ENCODE data around the gene MCTP1.

Gene MCTP1

DNA sequence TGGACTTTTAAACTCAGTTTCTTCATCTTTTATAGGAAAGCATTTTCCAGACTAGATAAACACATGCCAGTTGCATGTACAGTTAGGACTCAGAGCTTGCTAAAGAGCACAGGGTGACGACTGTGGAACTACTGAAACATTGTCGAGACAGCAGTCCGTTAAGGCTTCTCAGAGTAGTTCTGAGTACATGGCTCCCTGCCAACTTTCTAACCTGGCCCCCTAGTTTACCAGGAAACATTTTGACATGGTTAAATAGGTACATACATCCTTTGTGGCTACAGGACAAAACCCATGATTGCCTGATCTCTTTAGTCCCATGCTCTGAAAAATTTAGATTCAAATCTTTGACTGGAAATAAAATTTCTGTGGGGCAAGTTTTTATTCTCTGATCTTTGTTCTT lies 536.7 kb downstream of the MCTP1 start:
- no peak for DNase-seq

DNA sequence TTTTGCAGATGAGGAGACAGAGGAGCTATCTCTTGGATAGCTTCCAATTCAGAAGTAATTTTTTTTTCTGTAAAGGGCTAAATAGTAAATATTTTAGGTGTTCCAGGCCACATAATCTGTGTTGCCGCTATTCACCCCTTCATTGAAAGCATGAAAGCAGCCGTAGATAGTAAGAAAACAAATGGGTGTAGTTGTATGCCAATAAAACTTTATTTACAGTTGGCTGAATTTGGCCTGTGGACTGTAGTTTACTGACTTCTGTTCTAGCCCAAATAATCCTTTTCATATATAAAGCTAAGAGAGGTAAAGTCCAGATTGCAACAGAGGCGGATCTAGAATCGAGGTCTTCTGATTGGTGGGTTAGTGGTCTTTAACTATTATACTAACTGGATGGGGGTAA lies 537.5 kb downstream of the MCTP1 start:
- no peak for DNase-seq

DNA sequence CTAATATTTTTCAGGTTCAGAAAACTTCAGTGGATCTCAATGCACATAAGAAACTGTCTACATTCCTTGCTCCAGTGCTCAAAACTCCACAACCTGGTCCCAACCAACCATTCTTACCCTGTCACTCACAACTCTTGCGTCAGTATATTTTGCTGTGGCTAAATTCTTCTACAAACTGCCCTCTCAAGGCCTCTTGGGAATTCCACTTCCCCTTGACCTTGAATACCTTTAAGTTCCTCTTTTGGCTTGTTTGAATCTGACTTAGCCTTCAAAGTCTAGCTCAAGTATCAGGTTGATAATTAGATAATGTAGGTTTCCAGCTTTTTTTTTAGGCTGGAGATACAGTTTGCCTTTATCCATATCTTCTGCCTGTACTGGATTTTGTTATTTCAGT lies 538.2 kb downstream of the MCTP1 start:
- DNase-seq: no peak

DNA sequence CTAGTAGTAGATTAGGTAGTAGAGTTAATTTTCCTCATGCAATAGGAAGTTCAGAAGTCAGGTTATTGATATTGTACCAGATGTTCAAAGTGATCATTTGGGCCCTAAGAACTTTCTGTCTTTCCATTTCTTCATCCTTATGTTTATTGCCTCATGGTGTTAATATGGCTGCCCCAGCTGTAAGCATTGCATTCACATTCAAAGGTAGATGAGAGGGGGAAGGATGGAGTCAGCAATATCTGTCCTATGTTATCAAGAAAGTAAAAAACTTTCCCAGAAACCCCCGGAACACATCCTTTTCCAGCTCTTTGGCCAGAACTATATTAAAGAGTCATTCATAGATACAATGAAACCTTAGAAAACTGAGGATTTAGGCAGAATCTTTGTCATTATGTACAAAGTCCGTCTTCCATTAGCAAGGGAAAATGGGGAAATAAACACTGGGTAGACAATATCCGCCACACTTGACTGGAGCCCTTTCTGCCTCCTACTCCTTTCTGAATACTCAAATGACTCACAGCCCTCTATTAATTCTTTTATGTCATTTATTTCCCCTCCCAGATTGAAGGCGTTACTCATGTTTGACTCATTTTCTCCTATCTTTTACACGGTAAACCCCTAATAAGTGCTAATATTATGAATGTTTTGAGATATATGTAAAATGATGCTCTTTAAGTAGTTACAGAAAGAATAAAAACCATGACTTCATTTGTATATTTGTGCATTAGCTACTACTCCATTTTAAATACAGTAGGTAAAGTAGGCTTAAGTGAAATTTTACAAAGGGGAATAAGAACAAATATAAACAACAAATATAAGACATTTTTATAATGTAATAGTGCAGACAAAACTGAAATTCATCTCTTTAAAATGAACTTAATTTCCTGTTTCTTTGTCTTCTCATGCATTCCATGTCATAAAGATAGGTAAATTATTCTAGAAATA lies 538.8 kb downstream of the MCTP1 start:
- no peak for DNase-seq

DNA sequence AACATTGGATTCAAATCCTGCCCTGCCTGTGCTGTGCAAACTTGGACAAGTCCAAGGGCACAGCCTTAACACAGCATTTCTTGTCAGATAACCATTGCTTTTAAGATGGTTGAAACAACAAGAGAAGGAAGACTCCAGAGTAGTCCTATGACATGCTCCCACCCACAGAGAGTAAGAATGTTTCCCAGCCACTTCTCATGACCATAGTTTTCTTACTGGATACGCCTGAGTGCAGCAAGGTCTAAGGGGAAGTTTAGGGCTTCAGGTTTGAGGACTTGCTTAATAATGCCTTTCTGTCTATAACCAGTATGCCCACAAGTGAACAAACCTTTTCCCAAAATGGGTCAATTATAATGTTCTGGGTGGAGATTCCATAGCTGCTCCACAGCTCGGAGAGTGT lies 540.0 kb downstream of the MCTP1 start:
- no peak for DNase-seq

DNA sequence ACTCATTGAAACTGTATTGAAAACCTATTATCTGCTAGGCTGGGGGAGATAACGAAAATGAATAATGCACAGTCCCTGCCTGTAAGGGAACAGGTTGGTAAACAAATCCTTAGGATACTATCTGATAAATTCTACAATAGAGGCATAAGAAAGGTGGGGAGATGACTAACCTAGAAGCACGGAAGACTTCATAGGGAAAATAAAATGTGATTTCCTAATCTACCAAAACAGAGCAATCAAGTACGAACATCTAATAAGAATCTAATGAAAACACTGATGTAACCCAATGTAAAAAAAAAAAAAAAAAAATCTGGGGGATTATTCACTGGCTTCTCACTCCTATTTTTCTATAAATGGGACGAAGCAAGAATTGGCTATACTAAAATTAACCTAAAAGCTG lies 542.0 kb downstream of the MCTP1 start:
- DNase-seq: no peak

DNA sequence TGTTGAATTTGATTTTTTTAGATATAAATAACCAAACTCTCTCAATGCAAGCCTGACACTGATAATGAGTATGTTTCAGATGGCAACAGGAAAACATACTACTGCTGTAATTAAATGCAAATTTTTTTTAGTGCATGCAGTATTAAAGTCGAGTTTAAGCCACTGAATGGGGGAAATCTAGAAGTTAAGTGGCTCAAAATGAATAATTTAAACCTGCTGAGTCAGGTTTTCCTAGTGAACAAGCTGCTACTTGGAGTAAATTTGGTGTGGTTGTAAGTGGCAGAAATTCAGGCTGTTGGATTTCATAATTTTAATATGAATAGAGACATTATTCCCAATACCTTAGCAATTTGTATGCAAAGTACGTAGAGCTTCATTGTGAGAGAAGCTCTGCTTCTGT lies 544.6 kb downstream of the MCTP1 start:
- DNase-seq: no peak

DNA sequence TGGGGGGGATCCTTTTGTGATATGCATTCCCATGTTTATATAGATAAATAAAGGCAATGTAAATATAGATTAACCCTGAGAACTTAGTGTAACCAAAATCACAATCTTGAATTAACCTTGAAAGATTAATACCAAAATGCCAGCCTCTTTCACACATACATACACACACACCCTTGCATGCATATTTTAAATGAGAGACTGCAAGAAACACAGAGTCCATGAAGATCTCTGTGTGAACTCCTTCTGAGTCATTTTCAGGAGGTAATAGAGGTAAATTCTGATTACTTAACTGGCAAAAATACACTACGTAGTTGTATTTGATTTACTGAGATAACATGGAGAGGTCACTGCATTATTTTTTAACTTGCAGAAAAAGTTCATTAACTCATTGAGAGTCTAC lies 548.4 kb downstream of the MCTP1 start:
- DNase-seq: no peak

DNA sequence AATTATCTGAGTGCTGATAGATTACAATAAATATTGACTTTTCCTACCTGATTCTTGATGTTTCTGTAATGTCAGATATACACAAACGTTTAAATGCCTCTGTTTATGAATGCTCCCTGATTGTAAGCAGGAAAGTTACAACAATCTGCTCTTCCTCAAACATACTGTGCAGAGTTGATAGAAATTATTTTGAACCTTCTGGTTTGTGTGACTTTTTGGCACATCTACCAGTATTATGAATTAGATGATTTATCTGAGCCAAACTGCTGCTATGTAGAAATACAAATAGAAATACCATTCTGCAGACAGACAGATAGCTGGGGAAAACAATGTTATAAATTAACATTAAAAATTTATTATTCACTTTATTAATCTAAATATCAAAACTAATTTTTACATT lies 553.4 kb downstream of the MCTP1 start:
- DNase-seq: no peak

DNA sequence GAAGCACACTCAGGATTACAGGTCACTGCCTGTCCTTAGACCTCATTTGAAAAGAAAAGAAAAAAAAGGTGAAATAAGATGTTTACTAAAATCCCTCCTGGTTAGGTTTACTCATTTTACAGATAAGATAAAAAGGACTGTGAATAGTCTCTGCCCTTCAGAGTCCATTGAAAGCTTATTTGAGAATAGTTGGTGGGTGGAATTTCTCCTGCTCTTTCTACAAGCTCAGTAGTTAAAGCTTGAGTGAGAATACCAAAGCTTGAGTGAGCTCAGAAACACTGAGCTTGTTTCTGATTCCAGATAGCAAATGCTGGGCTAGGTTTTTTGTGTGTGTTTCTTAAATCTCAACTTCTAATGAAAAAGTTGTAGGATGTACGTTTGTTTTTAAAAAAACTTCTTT lies 559.8 kb downstream of the MCTP1 start:
- no peak for DNase-seq

DNA sequence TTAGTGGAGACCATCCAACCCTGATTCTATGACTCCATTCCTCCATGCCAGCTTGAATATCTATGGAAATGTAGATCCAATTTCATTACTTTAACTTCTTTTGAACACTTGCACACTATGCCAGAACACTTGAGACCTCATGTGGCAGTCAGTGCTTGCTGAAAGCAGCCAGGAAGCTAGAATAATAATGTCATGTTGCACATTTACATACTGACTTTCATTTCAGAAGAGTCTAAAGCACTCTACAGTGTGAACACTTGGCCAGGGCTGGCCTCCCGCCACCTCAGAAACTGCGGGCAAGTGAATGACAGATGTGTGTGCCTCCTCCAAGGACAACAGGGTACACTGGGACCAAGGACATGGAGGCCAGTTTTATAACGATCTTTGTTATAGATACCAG lies 569.1 kb downstream of the MCTP1 start:
- DNase-seq: no peak

DNA sequence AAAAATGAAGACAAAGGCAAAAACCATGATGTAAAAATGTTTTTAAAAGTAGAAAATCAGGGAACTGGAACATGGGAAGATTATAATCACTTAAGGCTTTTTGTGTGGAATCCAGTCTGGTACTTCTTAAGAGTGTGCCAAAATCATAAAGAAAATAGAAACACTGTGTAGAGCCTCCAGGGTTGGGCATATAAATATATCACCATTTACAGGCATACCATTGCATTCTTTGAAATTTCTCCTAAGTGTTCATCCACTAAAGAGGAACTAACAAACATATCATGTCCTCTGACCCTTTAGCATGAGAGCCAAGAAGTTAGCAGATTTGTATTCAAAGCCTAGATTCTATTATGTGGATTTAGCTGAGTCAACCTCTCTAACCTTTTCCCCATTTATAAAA lies 573.1 kb downstream of the MCTP1 start:
- DNase-seq: no peak

DNA sequence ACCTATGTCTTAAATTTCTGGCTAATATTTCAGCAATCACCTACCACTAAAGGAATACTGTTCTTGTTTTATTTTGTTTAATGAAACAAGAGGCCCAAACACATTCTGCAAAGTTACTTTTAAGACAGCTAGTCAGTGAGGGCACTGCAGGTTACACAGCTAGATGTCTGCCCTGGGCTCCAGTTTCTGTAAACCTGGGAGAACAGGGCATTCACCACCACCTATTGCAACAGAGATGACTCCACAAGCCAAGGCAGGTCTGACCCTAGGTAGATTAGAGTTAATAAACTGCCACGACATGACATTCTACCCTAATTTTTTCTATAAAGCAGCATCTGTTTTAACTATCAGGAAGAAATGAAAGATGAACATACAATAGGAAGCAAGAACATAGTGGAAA lies 575.6 kb downstream of the MCTP1 start:
- no peak for DNase-seq

DNA sequence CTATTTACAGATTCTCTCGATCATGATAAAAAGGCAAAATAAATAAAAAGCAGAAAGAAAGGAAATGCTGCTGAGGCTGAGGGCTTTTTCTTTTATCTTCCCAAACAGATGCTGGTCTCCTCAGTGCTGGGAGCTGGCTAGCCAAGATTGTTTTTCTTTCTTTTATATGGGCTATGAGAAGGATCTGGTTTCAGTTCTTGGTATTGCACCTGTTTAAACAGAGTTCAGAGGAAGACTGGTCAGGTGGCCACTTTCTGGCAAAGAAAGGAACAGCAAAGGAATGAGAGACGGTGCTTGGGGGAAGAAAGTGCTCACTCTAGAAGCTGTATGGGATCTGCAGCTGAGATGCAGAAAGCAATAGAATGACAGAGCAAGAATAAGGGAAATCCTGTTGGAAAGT lies 577.5 kb downstream of the MCTP1 start:
- no peak for DNase-seq

DNA sequence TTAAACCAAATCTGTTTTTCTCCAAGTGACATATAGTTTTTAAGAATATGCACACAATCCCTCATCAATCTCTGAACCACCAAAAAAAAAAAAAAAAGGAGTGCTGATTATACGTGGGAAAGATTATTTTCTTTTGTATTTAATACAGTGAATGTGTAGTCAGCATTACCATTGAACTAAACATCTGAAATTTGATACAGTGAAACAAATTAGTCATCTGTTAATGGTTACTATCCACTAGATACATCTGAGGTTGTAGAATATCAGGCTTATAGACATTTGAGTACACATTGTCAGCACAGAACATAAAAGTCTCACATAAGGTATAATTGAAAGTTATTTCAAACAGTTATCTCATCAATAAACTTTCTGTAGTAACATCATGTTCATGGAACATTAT lies 579.5 kb downstream of the MCTP1 start:
- no peak for DNase-seq

DNA sequence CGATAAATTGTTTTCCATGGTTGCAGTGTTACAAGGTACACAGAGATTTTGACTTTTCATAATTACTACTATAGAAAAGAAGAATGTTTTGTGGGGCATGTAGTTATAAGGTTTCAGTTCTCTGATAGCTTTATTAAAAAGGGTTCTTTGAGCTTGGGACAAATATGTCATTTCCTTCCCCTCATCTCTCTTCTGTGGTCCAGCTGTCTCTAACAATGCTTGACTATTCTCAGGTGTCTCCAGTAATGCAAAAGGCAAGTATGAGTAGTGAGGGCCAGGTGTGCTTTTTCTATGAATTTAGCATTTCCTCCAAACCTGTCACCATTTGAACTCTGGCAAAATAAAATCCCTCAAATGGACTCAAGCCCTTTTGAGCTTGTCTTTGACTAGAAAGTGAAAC lies 582.2 kb downstream of the MCTP1 start:
- no peak for DNase-seq

DNA sequence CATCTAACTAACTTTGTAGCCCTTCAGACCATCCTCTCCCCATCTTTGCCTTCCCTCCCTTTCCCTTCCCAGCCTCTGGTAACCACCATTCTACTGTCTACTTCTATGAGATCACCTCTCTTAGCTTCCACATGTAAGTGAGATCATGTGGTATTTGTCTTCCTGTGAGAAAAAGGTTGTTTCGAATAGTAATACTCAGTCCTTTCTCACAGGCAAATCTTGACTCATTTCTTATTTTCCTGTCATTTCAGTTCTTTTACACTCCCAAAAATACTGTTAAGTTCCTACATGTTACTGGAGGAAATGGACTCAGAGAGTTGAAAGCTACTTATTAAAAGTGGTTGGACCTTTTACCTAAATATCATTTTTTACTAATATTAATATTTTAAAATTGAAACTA lies 584.3 kb downstream of the MCTP1 start:
- DNase-seq: peak in 1 of 5 experiments; percentile 53

DNA sequence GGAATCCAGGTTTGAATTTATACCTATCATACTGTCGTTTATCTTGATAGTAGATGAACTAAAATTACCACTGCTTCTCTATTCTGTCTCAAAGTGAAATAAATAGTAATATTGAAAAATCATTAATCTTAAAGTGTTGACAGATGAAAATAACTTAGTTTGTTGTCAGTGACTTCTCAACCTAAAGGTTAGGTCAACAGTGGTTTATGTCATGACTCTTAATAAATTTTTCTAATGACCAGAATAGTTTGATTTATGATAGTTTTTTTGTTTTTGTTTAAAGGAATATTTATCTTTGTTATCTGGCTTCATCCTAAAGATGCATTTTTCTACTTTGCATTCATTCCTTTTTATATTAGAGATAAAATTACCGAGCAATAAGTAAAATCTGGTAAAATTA lies 585.3 kb downstream of the MCTP1 start:
- DNase-seq: no peak

DNA sequence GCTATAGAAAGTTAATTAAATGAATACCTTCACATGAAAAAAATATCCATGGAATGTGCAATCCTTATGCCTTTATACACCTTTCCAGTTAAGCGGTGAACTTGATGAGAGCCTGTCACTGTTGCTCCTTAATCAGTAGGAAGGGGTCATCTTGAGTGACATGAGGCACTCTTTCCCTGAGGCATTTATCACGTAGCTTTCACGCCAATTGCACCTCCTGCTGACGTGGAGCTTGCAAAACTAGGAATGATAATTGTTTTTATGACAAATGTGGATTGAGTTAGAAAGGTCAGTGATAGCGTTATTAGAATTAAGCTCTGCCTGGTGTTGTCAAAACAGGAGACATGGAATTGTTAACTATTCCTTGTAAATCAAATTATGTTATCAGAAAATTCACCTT lies 586.7 kb downstream of the MCTP1 start:
- DNase-seq: no peak

DNA sequence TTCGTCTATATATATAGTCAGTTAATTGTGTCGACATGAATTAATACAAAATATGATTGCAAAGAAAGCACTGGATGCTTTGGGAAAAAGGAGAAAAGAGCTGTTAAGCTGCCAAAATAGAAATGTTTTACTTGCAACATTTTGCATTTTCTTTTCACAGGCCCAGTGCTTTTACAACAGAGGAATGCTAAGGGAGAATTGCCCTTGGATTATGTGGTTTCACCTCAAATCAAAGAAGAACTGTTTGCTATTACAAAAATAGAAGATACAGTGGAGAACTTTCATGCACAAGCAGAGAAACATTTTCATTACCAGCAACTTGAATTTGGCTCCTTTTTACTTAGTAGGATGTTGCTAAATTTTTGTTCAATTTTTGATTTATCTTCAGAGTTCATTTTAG lies 590.2 kb downstream of the MCTP1 start:
- no peak for DNase-seq

DNA sequence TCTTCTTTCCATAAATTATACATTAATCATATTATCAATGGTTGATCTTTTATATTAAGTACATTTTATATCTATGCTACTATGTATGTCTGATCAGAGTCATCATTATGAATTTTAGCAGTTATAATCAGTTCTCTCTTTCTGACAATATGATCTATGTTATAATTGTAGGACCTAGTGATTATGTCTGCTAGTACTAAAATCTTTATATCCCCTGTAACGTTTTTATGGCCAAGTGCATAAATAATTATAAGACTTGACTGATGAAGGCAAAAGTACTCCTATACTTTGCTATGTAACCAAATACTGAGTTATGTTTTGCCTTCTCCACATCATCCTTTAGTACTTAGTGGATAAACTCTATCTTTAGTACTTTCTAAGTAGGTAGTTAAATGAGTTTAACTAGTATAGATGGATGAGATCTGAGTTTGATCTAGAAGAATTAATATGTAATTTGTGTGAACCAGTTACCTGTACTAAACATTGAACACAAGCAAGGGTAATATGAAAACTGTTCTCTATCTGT lies 591.0 kb downstream of the MCTP1 start:
- DNase-seq: no peak

DNA sequence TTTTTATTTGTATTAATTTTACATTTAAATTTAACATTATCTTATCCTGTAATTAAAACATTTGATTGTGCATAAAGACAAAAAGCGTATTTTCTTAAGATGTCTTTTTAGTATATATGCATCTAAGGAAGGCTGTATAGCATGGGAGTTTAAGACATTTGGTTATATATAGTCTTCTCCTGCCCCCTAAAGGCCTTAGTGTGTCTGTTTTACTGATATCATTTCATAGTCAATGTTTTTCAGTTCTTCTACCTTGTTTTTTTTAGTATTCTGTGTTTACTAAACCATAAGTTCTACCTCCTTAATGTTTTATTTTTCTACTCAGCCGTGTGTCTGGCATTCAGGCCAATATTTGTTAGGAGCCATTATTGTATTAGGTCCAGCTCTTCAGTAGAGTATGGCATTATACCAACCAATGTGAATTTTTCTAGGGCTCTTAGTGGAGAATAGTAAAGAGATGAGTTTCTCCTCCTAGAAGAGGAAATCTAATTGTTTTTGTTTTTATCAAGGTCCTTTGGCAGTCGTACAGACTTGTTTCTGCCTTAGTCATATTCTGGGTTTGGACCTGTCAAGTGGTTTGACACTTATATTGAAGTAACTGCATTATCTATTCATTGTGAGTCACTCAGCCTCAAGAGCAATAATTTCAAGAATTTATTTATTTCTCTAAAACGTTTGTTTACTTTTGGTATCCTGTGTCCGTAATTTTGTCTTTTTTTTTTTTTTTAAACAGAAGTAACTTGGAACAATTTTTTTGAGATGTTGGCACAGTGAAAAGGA lies 591.7 kb downstream of the MCTP1 start:
- DNase-seq: peak in 2 of 5 experiments; percentile 17 to 63

DNA sequence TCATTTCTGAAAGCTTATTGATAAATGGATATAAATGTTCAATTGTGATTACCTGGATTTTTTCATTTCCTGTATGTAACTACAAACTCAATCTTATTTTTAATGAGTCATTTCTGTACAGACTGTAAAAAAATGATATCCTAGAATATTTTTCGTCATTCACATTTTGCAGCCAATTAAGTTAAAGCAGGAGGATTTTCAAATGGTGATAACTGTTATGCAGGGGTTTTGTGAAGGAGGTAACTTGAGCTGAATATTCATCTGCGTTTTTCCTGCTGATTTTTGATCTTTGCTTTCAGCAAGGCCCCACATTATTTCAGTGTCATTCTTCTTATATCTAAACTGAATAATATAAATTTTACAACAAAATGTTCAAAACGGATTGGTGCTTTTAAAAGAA lies 592.3 kb downstream of the MCTP1 start:
- no peak for DNase-seq

DNA sequence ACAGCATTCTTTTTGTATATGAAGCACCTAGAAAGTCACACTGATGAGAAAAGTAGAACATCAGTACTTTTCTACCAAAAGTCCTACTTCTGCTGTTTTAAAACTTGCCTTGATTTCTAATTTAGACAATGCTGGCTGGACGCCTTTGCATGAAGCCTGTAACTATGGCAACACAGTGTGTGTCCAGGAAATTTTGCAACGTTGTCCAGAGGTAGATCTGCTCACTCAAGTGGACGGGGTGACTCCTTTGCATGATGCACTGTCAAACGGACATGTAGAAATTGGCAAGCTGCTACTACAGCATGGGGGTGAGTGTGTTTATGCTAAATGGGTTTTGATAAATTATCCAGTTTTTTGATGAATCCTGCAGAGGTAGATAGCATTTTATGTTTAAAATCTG lies 592.9 kb downstream of the MCTP1 start:
- no peak for DNase-seq
